VCaP (cell line): Measurements from ENCODE around the gene IRF6.
A peak's percentile ranks its signal among the peaks of the same experiment; 100 is the strongest.

Source experiments
- H3K27ac ChIP-seq: fragments of 450-650 bp; 2 replicates; pipeline ENCODE4 v1.5.1; 2017
- TF ChIP-seq, protein P1 (sequence below): fragments of 450-650 bp; conservative IDR thresholded peaks from 2 replicates; pipeline ENCODE4 v1.5.1; 2017; ENCODE audit warnings: mild to moderate bottlenecking, moderate library complexity

The IRF6 gene

GRCh38 chr1:209756615-209757445 lies 49.1 kb downstream of the IRF6 start:
- H3K27ac ChIP-seq = no peak overlapping the region
- TF ChIP-seq, protein P1, sequence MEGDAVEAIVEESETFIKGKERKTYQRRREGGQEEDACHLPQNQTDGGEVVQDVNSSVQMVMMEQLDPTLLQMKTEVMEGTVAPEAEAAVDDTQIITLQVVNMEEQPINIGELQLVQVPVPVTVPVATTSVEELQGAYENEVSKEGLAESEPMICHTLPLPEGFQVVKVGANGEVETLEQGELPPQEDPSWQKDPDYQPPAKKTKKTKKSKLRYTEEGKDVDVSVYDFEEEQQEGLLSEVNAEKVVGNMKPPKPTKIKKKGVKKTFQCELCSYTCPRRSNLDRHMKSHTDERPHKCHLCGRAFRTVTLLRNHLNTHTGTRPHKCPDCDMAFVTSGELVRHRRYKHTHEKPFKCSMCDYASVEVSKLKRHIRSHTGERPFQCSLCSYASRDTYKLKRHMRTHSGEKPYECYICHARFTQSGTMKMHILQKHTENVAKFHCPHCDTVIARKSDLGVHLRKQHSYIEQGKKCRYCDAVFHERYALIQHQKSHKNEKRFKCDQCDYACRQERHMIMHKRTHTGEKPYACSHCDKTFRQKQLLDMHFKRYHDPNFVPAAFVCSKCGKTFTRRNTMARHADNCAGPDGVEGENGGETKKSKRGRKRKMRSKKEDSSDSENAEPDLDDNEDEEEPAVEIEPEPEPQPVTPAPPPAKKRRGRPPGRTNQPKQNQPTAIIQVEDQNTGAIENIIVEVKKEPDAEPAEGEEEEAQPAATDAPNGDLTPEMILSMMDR = no peak

DNA sequence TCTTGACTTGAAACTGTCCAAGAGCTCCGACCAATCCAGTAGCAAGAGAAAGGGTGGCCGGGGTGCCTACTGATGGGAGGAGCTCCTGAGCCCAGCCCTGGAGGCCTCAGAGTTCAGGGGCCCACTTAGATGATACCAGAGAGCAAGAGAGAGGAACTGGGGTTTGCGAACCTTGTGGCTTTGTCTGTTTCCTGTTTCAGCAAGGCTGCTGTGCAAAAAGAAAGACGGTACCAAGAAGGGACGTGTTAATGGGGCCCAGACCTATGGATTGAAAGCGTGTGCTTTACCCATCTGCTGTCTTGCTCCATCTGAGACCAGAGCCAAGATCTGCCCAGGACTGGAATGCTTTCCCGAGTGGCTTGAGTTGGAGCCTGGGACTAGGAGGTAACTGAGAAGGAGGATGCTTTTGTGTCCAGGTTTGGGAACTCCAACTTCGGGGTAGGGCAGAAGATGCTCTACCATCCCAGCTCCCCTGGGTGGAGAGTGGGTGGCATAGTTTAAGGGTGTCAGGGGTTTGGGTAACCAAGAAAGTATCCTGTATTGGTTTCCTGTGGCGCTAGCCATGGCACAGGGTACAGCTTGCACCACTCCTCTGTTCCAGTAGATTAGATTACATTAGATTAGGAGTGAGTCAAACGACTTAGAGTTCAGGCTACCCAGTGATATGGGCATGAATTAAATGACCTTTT lies 49.9 kb downstream of the IRF6 start, which contains the start of gene TRAF3IP3:
Gene TRAF3IP3 (plus strand): TSS at position 128 of the 689 bp plus-strand sequence. CDS start 3,987 bp downstream, outside the sequence.
- H3K27ac ChIP-seq = no peak within 1 kb of the TSS
- TF ChIP-seq, protein P1 = no peak

DNA sequence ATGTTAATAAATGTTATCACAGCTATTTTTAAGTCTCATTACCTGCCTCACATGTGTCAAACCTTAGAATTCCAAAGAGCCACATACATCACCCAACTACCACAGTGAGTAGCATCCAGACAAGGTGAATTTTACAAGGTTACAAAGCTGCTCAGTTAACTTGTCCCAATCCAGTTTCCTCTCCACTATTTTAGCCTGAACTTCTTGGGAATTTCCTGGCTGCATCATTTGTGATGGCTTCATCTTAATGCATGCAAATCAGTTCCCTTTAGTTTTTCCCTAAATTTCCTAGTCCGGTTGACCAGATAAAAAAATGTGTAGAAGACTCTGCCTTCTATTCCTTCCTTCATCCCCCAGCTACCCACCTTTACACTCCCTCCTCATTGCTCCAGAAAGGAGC lies 50.7 kb downstream of the IRF6 start:
- TF ChIP-seq, protein P1 = no peak
- no peak overlapping the region for H3K27ac ChIP-seq

DNA sequence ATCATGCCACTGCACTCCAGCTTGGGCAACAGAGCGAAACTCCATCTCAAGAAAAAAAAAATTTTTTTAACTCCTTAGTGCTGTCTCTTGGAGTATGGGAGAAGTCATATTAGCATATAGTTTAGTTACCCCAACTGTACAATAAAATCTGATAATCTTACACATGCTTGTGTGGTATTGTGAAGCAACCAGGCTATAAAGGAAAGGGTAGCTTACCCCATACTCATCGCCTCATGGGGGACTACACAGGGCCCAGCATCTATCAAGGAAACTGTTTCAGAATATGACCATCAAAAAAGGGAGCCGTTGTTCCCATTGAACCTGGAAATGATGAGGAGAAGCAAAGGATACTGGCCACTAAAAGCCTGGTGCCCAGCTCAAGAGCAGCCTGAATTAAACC lies 53.1 kb downstream of the IRF6 start:
- no peak overlapping the region for H3K27ac ChIP-seq
- TF ChIP-seq, protein P1 = no peak

- TF ChIP-seq, protein P1 = no peak
- H3K27ac ChIP-seq = peak overlapping the region; percentile 27; the same call in 1 of the 2 replicates
These were observed 54.2 kb downstream of the IRF6 start for GRCh38 chr1:209751627-209752231.

- TF ChIP-seq, protein P1 = no peak
- H3K27ac ChIP-seq = no peak overlapping the region
These were observed 56.1 kb downstream of the IRF6 start for GRCh38 chr1:209749670-209750323.
